ENCODE data around the gene ABCD3. TPM values are rescaled to one million over a fixed set of nuclear protein-coding genes. Genes with fewer than 3 reads are reported as not detected.

The ABCD3 gene
- total RNA-seq, 2 experiments from 2014 or later, result 46.1 to 67.1 TPM

DNA sequence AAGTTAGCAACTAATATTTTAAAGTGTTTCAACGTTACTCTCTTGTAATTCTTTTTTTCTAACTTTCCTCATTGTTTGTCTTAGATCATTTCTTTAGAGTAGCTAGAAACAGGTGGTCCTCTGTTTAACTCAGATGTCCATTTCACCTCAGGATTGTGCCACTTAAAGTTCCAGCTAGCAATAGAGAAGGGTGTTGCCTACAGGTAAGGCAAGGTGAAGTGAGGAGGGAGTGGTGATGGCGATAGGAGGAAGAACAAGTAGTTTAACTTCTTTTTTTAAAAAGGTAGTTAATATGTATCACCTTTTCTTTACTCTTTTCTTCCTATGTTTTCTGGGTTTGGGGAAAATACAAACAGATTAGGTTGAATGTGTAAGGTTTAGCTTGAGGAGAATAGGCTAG is 44.4 kb downstream of the ABCD3 start:
- ATAC-seq (no peak), DNase-seq (no peak)
- peaks cover 28% of the 10 kb centered on the region for H3K36me3 Mint-ChIP-seq (ENCODE audit: low read depth)
- no peak overlapping the region for H3K27ac Mint-ChIP-seq
- ChIA-PET POLR2A (no interaction called here), CTCF (interaction anchor here (1.0 to 3.7 kb wide), 7 partner anchors 9 to 423 kb away, joined by 4 to 22 read pairs (median 8); no protein-coding TSS in a partner anchor)
- no peaks in the 10 kb centered on the region for H3K9me3 Mint-ChIP-seq (ENCODE audit: low read depth)
- no peak overlapping the region for H3K4me3 Mint-ChIP-seq
- H3K27me3 Mint-ChIP-seq, result no peaks in the 10 kb centered on the region
- intact Hi-C loops (cut with DNase I, micrococcal nuclease), result loop anchor here (1.0 to 10.0 kb wide), 6 partner anchors 126 to 417 kb away; partner anchors contain the start of gene ARHGAP29 (in 1 of the 2)
- peaks cover 4% of the 10 kb centered on the region for H3K4me1 Mint-ChIP-seq

- H3K4me1 Mint-ChIP-seq, result peaks cover 4% of the 10 kb centered on the region
- H3K36me3 Mint-ChIP-seq (ENCODE audit: low read depth), result peaks cover 29% of the 10 kb centered on the region
Measured at GRCh38 chr1:94463056-94463764, 45.0 kb downstream of the ABCD3 start.

GRCh38 chr1:94463765-94464330 is 45.7 kb downstream of the ABCD3 start:
- CTCF ChIA-PET, result interaction anchor here (0.6 to 3.7 kb wide), 25 partner anchors 8 to 1227 kb away, joined by 3 to 22 read pairs (median 4); no protein-coding TSS in a partner anchor
- H3K4me1 Mint-ChIP-seq, result peaks cover 4% of the 10 kb centered on the region
- no peak overlapping the region for H3K27ac Mint-ChIP-seq
- intact Hi-C loops (cut with DNase I, micrococcal nuclease), result loop anchor here (1.0 to 10.0 kb wide), 6 partner anchors 127 to 419 kb away; partner anchors contain the start of gene ARHGAP29 (in 1 of the 2)
- no peaks in the 10 kb centered on the region for H3K9me3 Mint-ChIP-seq (ENCODE audit: low read depth)
- DNase-seq, result peak; percentile 13
- no peak overlapping the region for H3K4me3 Mint-ChIP-seq
- peaks cover 31% of the 10 kb centered on the region for H3K36me3 Mint-ChIP-seq (ENCODE audit: low read depth)
- H3K27me3 Mint-ChIP-seq, result no peaks in the 10 kb centered on the region
- ATAC-seq, result peak; percentile 61
- POLR2A ChIA-PET, result no interaction called here

More at GRCh38 chr1:94463056-94463764, 45.0 kb downstream of the ABCD3 start:
- Mint-ChIP-seq H3K9me3 (ENCODE audit: low read depth) (no peaks in the 10 kb centered on the region), H3K27ac (no peak overlapping the region), H3K27me3 (no peaks in the 10 kb centered on the region), H3K4me3 (no peak overlapping the region)
- intact Hi-C loops (cut with DNase I, micrococcal nuclease), result loop anchor here (1.0 to 10.0 kb wide), 6 partner anchors 126 to 418 kb away; partner anchors contain the start of gene ARHGAP29 (in 1 of the 2)
- ChIA-PET CTCF (interaction anchor here (0.7 to 3.7 kb wide), 21 partner anchors 8 to 1226 kb away, joined by 3 to 22 read pairs (median 4); no protein-coding TSS in a partner anchor), POLR2A (no interaction called here)
- DNase-seq (no peak), ATAC-seq (no peak)

- H3K9me3 Mint-ChIP-seq (ENCODE audit: low read depth), result no peaks in the 10 kb centered on the region
- ATAC-seq (no peak), DNase-seq (no peak)
- intact Hi-C loops (cut with DNase I, micrococcal nuclease), result loop anchor here in 1 of 2 experiments (10.0 kb wide), 1 partner anchor 224 kb away; no protein-coding TSS in a partner anchor
- H3K27me3 Mint-ChIP-seq, result no peaks in the 10 kb centered on the region
- H3K4me3 Mint-ChIP-seq, result no peak overlapping the region
- no peak overlapping the region for H3K27ac Mint-ChIP-seq
- ChIA-PET POLR2A (no interaction called here), CTCF (interaction anchor here (0.9 kb wide), 1 partner anchor 11 kb away, joined by 3 read pairs; no protein-coding TSS in a partner anchor)
- H3K36me3 Mint-ChIP-seq (ENCODE audit: low read depth), result peaks cover 29% of the 10 kb centered on the region
- no peaks in the 10 kb centered on the region for H3K4me1 Mint-ChIP-seq
Measured at GRCh38 chr1:94468708-94469107, 50.5 kb downstream of the ABCD3 start.

GRCh38 chr1:94471271-94471670 is 53.1 kb downstream of the ABCD3 start:
- ChIA-PET POLR2A (no interaction called here), CTCF (interaction anchor here (0.6 to 2.7 kb wide), 4 partner anchors 8 to 335 kb away, joined by 3 to 23 read pairs (median 6); no protein-coding TSS in a partner anchor)
- H3K27me3 Mint-ChIP-seq, result no peaks in the 10 kb centered on the region

GRCh38 chr1:94475232-94475631 is 57.0 kb downstream of the ABCD3 start:
- ATAC-seq, result no peak
- Mint-ChIP-seq H3K36me3 (ENCODE audit: low read depth) (peaks cover 16% of the 10 kb centered on the region), H3K4me3 (no peak overlapping the region), H3K27ac (no peak overlapping the region), H3K27me3 (no peaks in the 10 kb centered on the region), H3K9me3 (ENCODE audit: low read depth) (no peaks in the 10 kb centered on the region), H3K4me1 (no peaks in the 10 kb centered on the region)
- intact Hi-C loops (cut with DNase I, micrococcal nuclease), result no loop called here
- POLR2A ChIA-PET, result no interaction called here
- no peak for DNase-seq
- CTCF ChIA-PET, result interaction anchor here (0.6 to 1.5 kb wide), 5 partner anchors 8 to 329 kb away, joined by 3 to 6 read pairs (median 4); no protein-coding TSS in a partner anchor

More at GRCh38 chr1:94471271-94471670, 53.1 kb downstream of the ABCD3 start:
- H3K36me3 Mint-ChIP-seq (ENCODE audit: low read depth), result peaks cover 24% of the 10 kb centered on the region
- ATAC-seq (no peak), DNase-seq (no peak)
- no peaks in the 10 kb centered on the region for H3K9me3 Mint-ChIP-seq (ENCODE audit: low read depth)
- H3K4me3 Mint-ChIP-seq, result no peak overlapping the region
- no peaks in the 10 kb centered on the region for H3K4me1 Mint-ChIP-seq
- intact Hi-C loops (cut with DNase I, micrococcal nuclease), result no loop called here
- H3K27ac Mint-ChIP-seq, result no peak overlapping the region

GRCh38 chr1:94479682-94480081 is 61.5 kb downstream of the ABCD3 start:
- no peaks in the 10 kb centered on the region for H3K9me3 Mint-ChIP-seq (ENCODE audit: low read depth)
- intact Hi-C loops (cut with DNase I, micrococcal nuclease), result loop anchor here in 1 of 2 experiments (10.0 kb wide), 1 partner anchor 565 kb away; no protein-coding TSS in a partner anchor
- H3K36me3 Mint-ChIP-seq (ENCODE audit: low read depth), result peaks cover 30% of the 10 kb centered on the region
- peak overlapping the region; percentile 3 for H3K27ac Mint-ChIP-seq
- DNase-seq (no peak), ATAC-seq (no peak)
- no peak overlapping the region for H3K4me3 Mint-ChIP-seq
- ChIA-PET POLR2A (no interaction called here), CTCF (interaction anchor here (0.7 to 1.8 kb wide), 6 partner anchors 10 to 386 kb away, joined by 3 to 5 read pairs (median 4); partner anchors contain the start of gene F3)
- H3K27me3 Mint-ChIP-seq, result no peaks in the 10 kb centered on the region
- H3K4me1 Mint-ChIP-seq, result no peaks in the 10 kb centered on the region

DNA sequence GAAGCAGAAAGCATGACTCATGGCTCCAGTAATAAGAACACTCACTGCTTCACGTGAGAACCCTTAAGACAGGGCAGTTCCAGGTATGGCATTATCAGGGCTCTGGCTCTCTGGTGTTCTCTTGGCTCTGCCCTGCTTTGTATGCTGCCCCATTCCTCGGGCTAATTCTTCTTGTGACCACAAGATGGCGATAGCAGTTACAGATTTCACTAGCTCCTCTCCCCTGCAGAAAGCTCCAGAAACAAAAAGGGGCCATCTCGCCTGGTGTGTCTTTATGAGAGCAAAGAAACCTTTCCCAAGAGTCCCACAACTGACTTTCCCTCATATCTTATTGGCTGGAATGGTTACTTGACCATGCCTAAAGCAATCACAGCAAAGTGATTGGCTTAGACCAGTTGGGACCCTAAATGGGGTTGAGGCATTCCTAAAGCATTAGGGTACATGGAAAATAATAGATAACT is 63.3 kb downstream of the ABCD3 start:
- ATAC-seq, result peak; percentile 87
- no peak overlapping the region for H3K27ac Mint-ChIP-seq
- intact Hi-C loops (cut with DNase I, micrococcal nuclease), result loop anchor here (1.0 to 10.0 kb wide), 3 partner anchors 324 to 563 kb away; no protein-coding TSS in a partner anchor
- no peaks in the 10 kb centered on the region for H3K9me3 Mint-ChIP-seq (ENCODE audit: low read depth)
- ChIA-PET POLR2A (interaction anchor here (0.6 kb wide), 1 partner anchor 60 kb away, joined by 3 read pairs; no protein-coding TSS in a partner anchor), CTCF (interaction anchor here (0.6 to 3.4 kb wide), 20 partner anchors 8 to 562 kb away, joined by 3 to 58 read pairs (median 4); no protein-coding TSS in a partner anchor)
- H3K4me1 Mint-ChIP-seq, result no peaks in the 10 kb centered on the region
- H3K36me3 Mint-ChIP-seq (ENCODE audit: low read depth), result peaks cover 26% of the 10 kb centered on the region
- DNase-seq, result peak; percentile 36
- H3K4me3 Mint-ChIP-seq, result no peak overlapping the region
- no peaks in the 10 kb centered on the region for H3K27me3 Mint-ChIP-seq

- H3K27ac Mint-ChIP-seq, result no peak overlapping the region
- ATAC-seq (no peak), DNase-seq (no peak)
- POLR2A ChIA-PET, result no interaction called here
- no peaks in the 10 kb centered on the region for H3K9me3 Mint-ChIP-seq (ENCODE audit: low read depth)
- intact Hi-C loops (cut with DNase I, micrococcal nuclease), result loop anchor here in 1 of 2 experiments (10.0 kb wide), 1 partner anchor 558 kb away; no protein-coding TSS in a partner anchor
- H3K4me3 Mint-ChIP-seq, result no peak overlapping the region
- CTCF ChIA-PET, result interaction anchor here (0.6 to 1.8 kb wide), 2 partner anchors 175 to 315 kb away, joined by 5 to 7 read pairs; no protein-coding TSS in a partner anchor
- peaks cover 6% of the 10 kb centered on the region for H3K4me1 Mint-ChIP-seq
- no peaks in the 10 kb centered on the region for H3K27me3 Mint-ChIP-seq
- H3K36me3 Mint-ChIP-seq (ENCODE audit: low read depth), result peaks cover 51% of the 10 kb centered on the region
Measured at GRCh38 chr1:94486990-94487389, 68.8 kb downstream of the ABCD3 start.

DNA sequence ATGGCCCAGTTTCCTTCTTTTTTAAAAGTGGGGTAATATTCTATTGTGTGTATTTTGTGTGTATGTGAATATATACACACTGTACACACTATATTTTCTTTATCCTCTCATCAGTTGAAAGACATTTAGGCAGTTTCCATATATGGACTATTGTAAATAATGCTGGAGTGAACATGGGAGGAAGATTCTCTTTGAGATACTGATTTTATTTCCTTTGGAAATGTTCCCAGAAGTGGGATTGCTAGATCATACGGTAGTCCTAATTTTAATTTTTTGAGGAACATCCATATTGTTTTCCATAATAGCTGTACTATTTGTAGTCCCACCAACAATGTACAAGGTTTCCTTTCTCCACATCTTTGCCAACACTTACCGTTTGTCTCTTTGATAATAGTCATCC is 72.4 kb downstream of the ABCD3 start:
- intact Hi-C loops (cut with DNase I, micrococcal nuclease), result no loop called here
- POLR2A ChIA-PET, result no interaction called here
- H3K27me3 Mint-ChIP-seq, result no peaks in the 10 kb centered on the region

DNA sequence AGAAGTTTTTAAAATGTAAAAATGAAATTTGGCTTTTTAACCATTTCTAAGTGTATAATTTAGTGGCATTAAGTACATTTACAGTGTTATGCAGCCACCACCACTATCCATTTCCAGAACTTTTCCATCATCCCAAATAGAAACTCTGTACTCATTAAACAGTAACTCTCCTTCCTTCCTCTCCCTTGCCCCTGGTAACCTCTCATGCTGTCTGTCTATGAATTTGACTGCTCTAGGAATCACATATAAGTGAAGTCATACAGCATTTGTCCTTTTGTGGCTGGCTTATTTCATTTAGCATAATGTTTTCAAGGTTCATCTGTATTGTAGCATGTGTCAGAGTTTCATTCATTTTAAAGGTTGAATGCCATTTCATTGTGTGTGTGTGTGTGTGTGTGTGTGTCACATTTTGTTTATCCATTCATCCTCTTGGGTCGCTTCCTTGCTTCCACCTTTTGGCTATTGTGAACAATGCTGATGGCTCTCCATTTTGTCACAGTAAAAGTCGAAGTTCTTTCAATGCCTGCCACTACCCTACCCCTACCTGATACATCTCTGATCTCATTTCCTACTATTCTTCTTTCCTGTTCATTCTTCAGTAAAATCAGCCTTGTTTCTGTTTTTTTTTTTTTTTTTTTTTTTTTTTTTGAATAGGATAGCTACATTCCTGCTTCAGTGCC is 78.0 kb downstream of the ABCD3 start:
- Mint-ChIP-seq H3K27me3 (no peaks in the 10 kb centered on the region), H3K27ac (no peak overlapping the region), H3K4me1 (no peaks in the 10 kb centered on the region), H3K9me3 (ENCODE audit: low read depth) (no peaks in the 10 kb centered on the region), H3K4me3 (no peak overlapping the region), H3K36me3 (ENCODE audit: low read depth) (peaks cover 45% of the 10 kb centered on the region)
- ChIA-PET POLR2A (no interaction called here), CTCF (interaction anchor here (0.6 kb wide), 1 partner anchor 232 kb away, joined by 4 read pairs; no protein-coding TSS in a partner anchor)
- intact Hi-C loops (cut with DNase I, micrococcal nuclease), result no loop called here
- DNase-seq (no peak), ATAC-seq (no peak)

More for the DNA sequence above, 72.4 kb downstream of the ABCD3 start:
- CTCF ChIA-PET, result no interaction called here
- Mint-ChIP-seq H3K4me1 (peaks cover 6% of the 10 kb centered on the region), H3K9me3 (ENCODE audit: low read depth) (no peaks in the 10 kb centered on the region), H3K36me3 (ENCODE audit: low read depth) (peaks cover 53% of the 10 kb centered on the region), H3K27ac (no peak overlapping the region), H3K4me3 (no peak overlapping the region)
- ATAC-seq (no peak), DNase-seq (no peak)
